HepG2 (cell line): ENCODE data around the gene DPCD. TPM values are rescaled to one million over a fixed set of nuclear protein-coding genes. Genes with fewer than 3 reads are reported as not detected.
A peak's percentile ranks its signal among the peaks of the same experiment; 100 is the strongest.

Source experiments
- BCL3 ChIP-seq: sonication (generic); formaldehyde crosslinking; IDR thresholded peaks from 2 replicates; pipeline ENCODE4 v1.5.1; 2020; ENCODE audit warnings: mild to moderate bottlenecking, missing genetic modification reagents, moderate library complexity
- CSRNP1 ChIP-seq: sonication (generic); formaldehyde crosslinking; IDR thresholded peaks from 2 replicates; pipeline ENCODE4 v1.8.1; 2023; ENCODE audit warnings: mild to moderate bottlenecking, missing genetic modification reagents
- NR0B2 ChIP-seq: sonication (generic); formaldehyde crosslinking; IDR thresholded peaks from 2 replicates; pipeline ENCODE4 v1.4.0; 2020; ENCODE audit warnings: mild to moderate bottlenecking, missing genetic modification reagents
- PRMT3 ChIP-seq: sonication (generic); formaldehyde crosslinking; IDR thresholded peaks from 2 replicates; pipeline ENCODE4 v1.8.1; 2022; ENCODE audit warnings: low read depth, mild to moderate bottlenecking, moderate library complexity, missing genetic modification reagents, borderline replicate concordance
- REXO4 ChIP-seq: sonication (generic); formaldehyde crosslinking; IDR thresholded peaks from 2 replicates; pipeline ENCODE4 v1.8.0; 2022; ENCODE audit warnings: missing genetic modification reagents, mild to moderate bottlenecking, borderline replicate concordance
- ZFP41 ChIP-seq: sonication (generic); formaldehyde crosslinking; IDR thresholded peaks from 2 replicates; pipeline ENCODE4 v1.4.0; 2020; ENCODE audit warnings: mild to moderate bottlenecking, missing genetic modification reagents, borderline replicate concordance
- ZNF281 ChIP-seq: sonication (generic); formaldehyde crosslinking; IDR thresholded peaks from 2 replicates; pipeline ENCODE4 v1.4.0; 2020; ENCODE audit warnings: missing genetic modification reagents, borderline replicate concordance
- ZNF292 ChIP-seq: sonication (generic); formaldehyde crosslinking; IDR thresholded peaks from 2 replicates; pipeline ENCODE4 v1.8.1; 2022; ENCODE audit warnings: mild to moderate bottlenecking, low read depth, missing genetic modification reagents, borderline replicate concordance
- ZNF639 ChIP-seq: conservative IDR thresholded peaks from 2 replicates; pipeline ENCODE4 v1.6.1; 2018; ENCODE audit warnings: missing genetic modification reagents
- polyA plus RNA-seq, 8 experiments: library from polyadenylated mRNA; depleted of rRNA in 3 of 8; stranded (reverse) in 7 of 8; unstranded in 1 of 8; fragments of >200 nt; fragmentation: Illumina TruSeq in 4 of 8; extraction: Trizol in 4 of 8; gene quantifications; 2 replicates each; pipeline versions ENCODE4 v1.2.1 to v1.2.3, GENCODE V29; 2011 to 2016; ENCODE audit warnings: low read depth in 4 of 8, missing spikeins in 1 of 8, mixed read lengths in 1 of 8; ENCODE audit not compliant: insufficient read depth in 1 of 8
- total RNA-seq, 5 experiments: library from RNA; depleted of rRNA; stranded (reverse); fragments of >200 nt; fragmentation: Illumina TruSeq; extraction: Trizol; gene quantifications; 2 replicates each; pipeline ENCODE4 v1.2.3, GENCODE V29; 2016; ENCODE audit warnings: low read depth in 1 of 5

The DPCD gene
- total and polyA plus RNA-seq, 2 of the 13 experiments (the other 11 are each of a cell fraction or from before 2014, with no cell fraction given): 25.2 to 27.0 TPM

GRCh38 chr10:101569622-101570427 lies 18.3 kb upstream of the DPCD start (continued):
- TF ChIP-seq ZNF281 (peak; percentile 63; the same call in 1 of the 2 replicates), REXO4 (CRISPR knock-in tag) (no peak), PRMT3 (no peak), BCL3 (CRISPR knock-in tag) (no peak), NR0B2 (CRISPR knock-in tag) (no peak), ZNF292 (no peak), CSRNP1 (no peak), ZNF639 (CRISPR knock-in tag) (no peak), ZFP41 (CRISPR knock-in tag) (no peak)
